Keratinocyte (primary cell): ENCODE data around the gene PTPRN2. TPM values are rescaled to one million over a fixed set of nuclear protein-coding genes. Genes with fewer than 3 reads are reported as not detected.

Experiments
- DNase-seq: peaks from one replicate; pipeline ENCODE4 v3.0.0-alpha.2; 2011; ENCODE audit warnings: low read depth, missing footprints, low spot score
- FAIRE-seq: peaks from 2 replicates; lab custom pipeline; 2011; peaks lifted over from hg19 to GRCh38; lab: Jason Lieb, UNC
- H2AFZ ChIP-seq: 2 replicates; pipeline ENCODE4 v1.6.0; 2012; ENCODE audit warnings: low read length, control low read depth, inconsistent platforms; ENCODE audit not compliant: control insufficient read depth
- H3K27ac ChIP-seq: 2 replicates; pipeline ENCODE4 v1.5.1; 2011; ENCODE audit warnings: low read length; ENCODE audit not compliant: control insufficient read depth, insufficient read depth
- H3K27me3 ChIP-seq: 3 replicates; pipeline ENCODE4 v1.6.0; 2011; ENCODE audit warnings: low read length; ENCODE audit not compliant: control insufficient read depth, insufficient read depth; ENCODE audit errors: extremely low read depth
- H3K36me3 ChIP-seq, 2 experiments: 2 replicates in 1 of 2; 3 replicates in 1 of 2; pipeline ENCODE4 v1.5.1; 2011; ENCODE audit warnings: low read length in 2 of 2, mild to moderate bottlenecking in 1 of 2; ENCODE audit not compliant: control insufficient read depth in 2 of 2, insufficient read depth in 2 of 2; ENCODE audit errors: extremely low read depth in 1 of 2
- H3K4me1 ChIP-seq: 3 replicates; pipeline ENCODE4 v1.5.1; 2011; ENCODE audit warnings: low read length; ENCODE audit not compliant: control insufficient read depth, insufficient read depth; ENCODE audit errors: extremely low read depth
- H3K4me2 ChIP-seq: 3 replicates; pipeline ENCODE4 v1.6.0; 2011; ENCODE audit warnings: low read depth, low read length; ENCODE audit not compliant: control insufficient read depth, insufficient read depth; ENCODE audit errors: extremely low read depth
- H3K4me3 ChIP-seq, 3 experiments: fragments of 200-600 bp in 1 of 3; sonication (generic) in 1 of 3; 2 replicates in 2 of 3; 3 replicates in 1 of 3; pipeline ENCODE4 v1.5.1; 2011 to 2016; ENCODE audit warnings: low read length in 3 of 3, mild to moderate bottlenecking in 3 of 3, control low read depth in 2 of 3, inconsistent platforms in 1 of 3, low read depth in 1 of 3, mixed read lengths in 1 of 3, mixed run types in 1 of 3, moderate library complexity in 1 of 3; ENCODE audit not compliant: control insufficient read depth in 2 of 3, insufficient read depth in 2 of 3; ENCODE audit errors: extremely low read depth in 1 of 3
- H3K79me2 ChIP-seq: 2 replicates; pipeline ENCODE4 v1.6.0; 2012; ENCODE audit warnings: low read length; ENCODE audit not compliant: control insufficient read depth, insufficient read depth
- H3K9ac ChIP-seq: 3 replicates; pipeline ENCODE4 v1.6.0; 2011; ENCODE audit warnings: low read length; ENCODE audit not compliant: control insufficient read depth, insufficient read depth; ENCODE audit errors: extremely low read depth
- H3K9me1 ChIP-seq: 3 replicates; pipeline ENCODE4 v1.6.0; 2011; ENCODE audit warnings: low read length; ENCODE audit not compliant: control insufficient read depth, insufficient read depth; ENCODE audit errors: extremely low read depth
- H3K9me3 ChIP-seq: 2 replicates; pipeline ENCODE4 v1.5.1; 2012; ENCODE audit warnings: low read depth, low read length; ENCODE audit not compliant: control insufficient read depth
- H4K20me1 ChIP-seq: 3 replicates; pipeline ENCODE4 v1.6.0; 2011; ENCODE audit warnings: low read length; ENCODE audit not compliant: control insufficient read depth, insufficient read depth; ENCODE audit errors: extremely low read depth
- CTCF ChIP-seq, 3 experiments: IDR thresholded peaks in 1 of 3; conservative IDR thresholded peaks in 1 of 3; optimal IDR thresholded peaks in 1 of 3; 2 replicates in 2 of 3; 3 replicates in 1 of 3; pipeline versions ENCODE3 to v1.5.1; 2011; ENCODE audit warnings: low read length in 3 of 3, mild to moderate bottlenecking in 3 of 3, moderate library complexity in 2 of 3, control low read depth in 1 of 3, inconsistent platforms in 1 of 3; ENCODE audit not compliant: insufficient read depth in 2 of 3; ENCODE audit errors: extremely low read depth in 1 of 3
- EZH2 ChIP-seq: IDR thresholded peaks from one replicate; pipeline ENCODE4 v1.6.1; 2012; ENCODE audit warnings: inconsistent platforms, mild to moderate bottlenecking, low read length, moderate library complexity
- dilution Hi-C: fragments of 300-500 bp; cut with MboI; formaldehyde crosslinking; loops from one replicate; pipeline ENCODE4 v1.7.0; 2020; ENCODE audit warnings: low sequenced_read_pairs; ENCODE audit not compliant: extremely low pct_ligation_motif_present
- polyA plus RNA-seq, 5 experiments: library from polyadenylated mRNA; depleted of rRNA in 3 of 5; stranded (reverse) in 3 of 5; stranded (forward) in 1 of 5; unstranded in 1 of 5; fragments of >200 nt; gene quantifications; 1 replicate in 1 of 5; 2 replicates in 3 of 5; 3 replicates in 1 of 5; pipeline versions ENCODE4 v1.2.1 to v1.2.3, GENCODE V29; 2011 to 2012; ENCODE audit warnings: missing spikeins in 2 of 5, low read depth in 1 of 5, low replicate concordance in 1 of 5

The PTPRN2 gene
- polyA plus RNA-seq, 1 donor (not counting 4 experiments of a cell fraction or from before 2014, with no cell fraction given) = not detected

GRCh38 chr7:157881048-157881771 lies 706.4 kb downstream of the PTPRN2 start:
- dilution Hi-C loops = no loop called here
- Histone ChIP-seq H3K4me1 (no peaks in the 10 kb centered on the region), H3K9ac (no peak overlapping the region), H3K27ac (no peak overlapping the region), H3K36me3 (no peaks in the 10 kb centered on the region), H3K27me3 (no peaks in the 10 kb centered on the region), H2AFZ (no peak overlapping the region), H3K9me1 (no peaks in the 10 kb centered on the region), H3K4me3 (no peak overlapping the region), H4K20me1 (no peaks in the 10 kb centered on the region), H3K79me2 (no peaks in the 10 kb centered on the region), H3K4me2 (no peak overlapping the region), H3K9me3 (peaks cover 14% of the 10 kb centered on the region)
- DNase-seq (no peak), FAIRE-seq (no peak)
- TF ChIP-seq CTCF (optimal IDR thresholded peaks at IDR 0.05 in 1 of 3, IDR thresholded peaks at IDR 0.05 in 1 of 3, conservative IDR thresholded peaks at IDR 0.05 in 1 of 3; ENCODE audit: extremely low read depth in 1 of 3, insufficient read depth in 2 of 3, low read length in 3 of 3) = no peak
- no peak for TF ChIP-seq EZH2

- Histone ChIP-seq H3K4me2 (no peak overlapping the region), H3K4me3 (no peak overlapping the region), H3K9me1 (no peaks in the 10 kb centered on the region), H3K36me3 (no peaks in the 10 kb centered on the region), H3K27ac (no peak overlapping the region), H3K4me1 (no peaks in the 10 kb centered on the region), H4K20me1 (no peaks in the 10 kb centered on the region), H2AFZ (no peak overlapping the region), H3K9ac (no peak overlapping the region), H3K79me2 (no peaks in the 10 kb centered on the region), H3K27me3 (no peaks in the 10 kb centered on the region), H3K9me3 (peaks cover 16% of the 10 kb centered on the region)
- TF ChIP-seq EZH2 (no peak), CTCF (optimal IDR thresholded peaks at IDR 0.05 in 1 of 3, IDR thresholded peaks at IDR 0.05 in 1 of 3, conservative IDR thresholded peaks at IDR 0.05 in 1 of 3; ENCODE audit: extremely low read depth in 1 of 3, insufficient read depth in 2 of 3, low read length in 3 of 3) (no peak)
- FAIRE-seq (no peak), DNase-seq (no peak)
- dilution Hi-C loops = no loop called here
Observed at GRCh38 chr7:157879391-157879790, 708.2 kb downstream of the PTPRN2 start.
